Measurements from ENCODE around the gene MSH5.
"Not testable (repeated sequence)": the region's sequence is repeated elsewhere in the genome, so short reads cannot be mapped to it uniquely, and the experiment has no call there.

The MSH5 gene

GRCh38 chr6:31780507-31781243 is 40.9 kb downstream of the MSH5 start:
- DNase-seq = no peak

- DNase-seq = no peak
Observed at GRCh38 chr6:31781244-31782125, 41.7 kb downstream of the MSH5 start.

- DNase-seq = no peak
Observed at GRCh38 chr6:31782126-31782855, 42.5 kb downstream of the MSH5 start.

GRCh38 chr6:31784098-31784925 is 44.5 kb downstream of the MSH5 start:
- no peak for DNase-seq

- no peak for DNase-seq
Observed at GRCh38 chr6:31785475-31785874, 45.7 kb downstream of the MSH5 start.

- peak; percentile 14 for DNase-seq
Observed at GRCh38 chr6:31791324-31792089, 51.7 kb downstream of the MSH5 start.

- DNase-seq = no peak
Observed at GRCh38 chr6:31792090-31792374, 52.2 kb downstream of the MSH5 start.

- DNase-seq = no peak
Observed at GRCh38 chr6:31792761-31793171, 53.0 kb downstream of the MSH5 start.

- DNase-seq = not testable (repeated sequence)
Observed at GRCh38 chr6:31793927-31794245, 54.1 kb downstream of the MSH5 start.

- no peak for DNase-seq
Observed at GRCh38 chr6:31794294-31794865, 54.6 kb downstream of the MSH5 start.

- no peak for DNase-seq
Observed at GRCh38 chr6:31794866-31795615, 55.2 kb downstream of the MSH5 start.

GRCh38 chr6:31795616-31796298 is 56.0 kb downstream of the MSH5 start, which contains the start of gene VARS1:
VARS1 (minus strand) TSS chr6:31795752; CDS start chr6:31795217, 535 bp downstream.
- peak; percentile 78 for DNase-seq

GRCh38 chr6:31796993-31797385 is 57.2 kb downstream of the MSH5 start:
- DNase-seq = no peak

GRCh38 chr6:31797588-31797987 is 57.8 kb downstream of the MSH5 start:
- DNase-seq = no peak

GRCh38 chr6:31799781-31800180 is 60.0 kb downstream of the MSH5 start:
- DNase-seq = no peak

GRCh38 chr6:31801031-31801927 is 61.5 kb downstream of the MSH5 start:
- DNase-seq = not testable (repeated sequence)

GRCh38 chr6:31805939-31806469 is 66.2 kb downstream of the MSH5 start:
- DNase-seq = no peak

- peak; percentile 96 for DNase-seq
Observed at GRCh38 chr6:31806470-31807272, 66.9 kb downstream of the MSH5 start, which contains the start of gene LSM2. LSM2 (minus strand) TSS chr6:31806966; CDS start chr6:31806757, 209 bp downstream.
